HepG2 (cell line): ENCODE data around the gene NCOA3. TPM values are rescaled to one million over a fixed set of nuclear protein-coding genes. Genes with fewer than 3 reads are reported as not detected.

Experiments used
- ATAC-seq: fragments of 200-7000 bp; cut with Tn5 transposase; 3 replicates; pipeline ENCODE4 v1.9.1; 2020; ENCODE audit warnings: mild to moderate bottlenecking, moderate library complexity
- BruUV-seq: library from RNA; stranded (reverse); fragments of 400-500 nt; replicated peaks from 2 replicates; lab custom pipeline; 2021; lab: Mats Ljungman, UMichigan
- CTCF ChIA-PET: fragments of 300-600 bp; formaldehyde crosslinking; extraction: SDS; loops from one replicate; lab custom pipeline; 2021; ENCODE audit warnings: low total read pairs, inconsistent platforms, low intra/inter-chr PET ratio; lab: Yijun Ruan, JAX
- POLR2A ChIA-PET: fragments of 350-600 bp; sonication (Branson Sonifier 250); formaldehyde crosslinking; loops from one replicate; lab custom pipeline; 2020; ENCODE audit warnings: antibody characterized with exemption, inconsistent platforms; lab: Yijun Ruan, JAX
- DNase-seq: peaks from one replicate; pipeline ENCODE4 v3.0.0-alpha.2; 2015; ENCODE audit warnings: low spot score
- FAIRE-seq: peaks from 3 replicates; lab custom pipeline; 2011; peaks lifted over from hg19 to GRCh38; lab: Jason Lieb, UNC
- H2AFZ ChIP-seq: one replicate; pipeline ENCODE4 v1.6.1; 2011; ENCODE audit warnings: low read length, inconsistent platforms
- H3K27ac ChIP-seq: fragments of 300-600 bp; 3 replicates; pipeline ENCODE4 v1.8.0; 2011; ENCODE audit warnings: mixed run types, mild to moderate bottlenecking, mixed read lengths, low read length, inconsistent platforms; ENCODE audit not compliant: insufficient read depth; ENCODE audit errors: extremely low read length
- H3K27me3 ChIP-seq, 2 experiments: fragments of 200-600 bp in 1 of 2; 2 replicates in 1 of 2; 3 replicates in 1 of 2; pipeline versions ENCODE4 v1.6.0 to v1.8.0; 2011; ENCODE audit warnings: low read length in 2 of 2, mild to moderate bottlenecking in 2 of 2, moderate library complexity in 2 of 2, inconsistent platforms in 1 of 2; ENCODE audit not compliant: insufficient read depth in 2 of 2, control insufficient read depth in 1 of 2
- H3K36me3 ChIP-seq, 2 experiments: fragments of 200-600 bp in 1 of 2; replicated peaks in 1 of 2; 2 replicates in 1 of 2; 3 replicates in 1 of 2; pipeline versions ENCODE4 v1.5.1 to v1.8.0; 2011; ENCODE audit warnings: low read length in 2 of 2, inconsistent platforms in 1 of 2; ENCODE audit not compliant: insufficient read depth in 2 of 2, control insufficient read depth in 1 of 2
- H3K4me1 ChIP-seq: 2 replicates; pipeline ENCODE4 v1.5.1; 2012; ENCODE audit warnings: low read length, inconsistent platforms; ENCODE audit not compliant: insufficient read depth
- H3K4me2 ChIP-seq: 2 replicates; pipeline ENCODE4 v1.6.0; 2011; ENCODE audit warnings: low read depth, low read length, inconsistent platforms
- H3K4me3 ChIP-seq, 3 experiments: fragments of 200-600 bp in 1 of 3; sonication (generic), shearing (Covaris generic) in 1 of 3; replicated peaks in 1 of 3; 2 replicates each; pipeline ENCODE4 v1.5.1; 2011 to 2016; ENCODE audit warnings: low read length in 3 of 3, inconsistent platforms in 2 of 3, low read depth in 2 of 3, mild to moderate bottlenecking in 2 of 3, control low read depth in 1 of 3, mixed read lengths in 1 of 3; ENCODE audit not compliant: insufficient read depth in 1 of 3
- H3K79me2 ChIP-seq: one replicate; pipeline ENCODE4 v1.6.1; 2011; ENCODE audit warnings: low read length, inconsistent platforms; ENCODE audit not compliant: insufficient read depth
- H3K9ac ChIP-seq: 2 replicates; pipeline ENCODE4 v1.6.0; 2011; ENCODE audit warnings: mild to moderate bottlenecking, low read depth, low read length, inconsistent platforms; ENCODE audit not compliant: insufficient read depth
- H3K9me3 ChIP-seq: 2 replicates; pipeline ENCODE4 v1.5.1; 2012; ENCODE audit warnings: mild to moderate bottlenecking, low read length
- H4K20me1 ChIP-seq: 2 replicates; pipeline ENCODE4 v1.6.0; 2011; ENCODE audit warnings: inconsistent platforms, mild to moderate bottlenecking, low read length, moderate library complexity; ENCODE audit not compliant: insufficient read depth
- CHCHD3 ChIP-seq: sonication (generic); formaldehyde crosslinking; IDR thresholded peaks from 2 replicates; pipeline ENCODE4 v1.8.0; 2022; ENCODE audit warnings: mild to moderate bottlenecking, missing genetic modification reagents, moderate library complexity
- IRF1 ChIP-seq: sonication (generic); formaldehyde crosslinking; IDR thresholded peaks from 2 replicates; pipeline ENCODE4 v1.4.0; 2020; ENCODE audit warnings: low read depth, mild to moderate bottlenecking, missing genetic modification reagents
- KDM3A ChIP-seq: IDR thresholded peaks from 2 replicates; pipeline ENCODE4 v1.6.1; 2018; ENCODE audit warnings: low read depth, missing compliant biosample characterization
- MAFF ChIP-seq: IDR thresholded peaks from 2 replicates; pipeline ENCODE4 v1.6.1; 2011; ENCODE audit warnings: low read depth, low read length, improper control_type of control experiment
- SNAPC2 ChIP-seq: sonication (generic); formaldehyde crosslinking; IDR thresholded peaks from 2 replicates; pipeline ENCODE4 v1.8.1; 2022; ENCODE audit warnings: mild to moderate bottlenecking, missing genetic modification reagents
- SP5 ChIP-seq: IDR thresholded peaks from 2 replicates; pipeline ENCODE4 v1.6.1; 2016; ENCODE audit warnings: low read depth, borderline replicate concordance
- ZKSCAN1 ChIP-seq: fragments of 150-350 bp; IDR thresholded peaks from 2 replicates; pipeline ENCODE4 v1.6.1; 2014; ENCODE audit warnings: low read length
- ZNF17 ChIP-seq: sonication (generic); formaldehyde crosslinking; IDR thresholded peaks from 2 replicates; pipeline ENCODE4 v1.5.0; 2020; ENCODE audit warnings: mild to moderate bottlenecking, missing genetic modification reagents
- ZNF180 ChIP-seq: sonication (generic); formaldehyde crosslinking; IDR thresholded peaks from 2 replicates; pipeline ENCODE4 v1.4.0; 2020; ENCODE audit warnings: low read depth, missing genetic modification reagents, borderline replicate concordance
- ZNF292 ChIP-seq: sonication (generic); formaldehyde crosslinking; IDR thresholded peaks from 2 replicates; pipeline ENCODE4 v1.8.1; 2022; ENCODE audit warnings: mild to moderate bottlenecking, low read depth, missing genetic modification reagents, borderline replicate concordance
- ZNF367 ChIP-seq: sonication (generic); formaldehyde crosslinking; IDR thresholded peaks from 2 replicates; pipeline ENCODE4 v1.4.0; 2020; ENCODE audit warnings: missing genetic modification reagents, borderline replicate concordance
- ZNF431 ChIP-seq: sonication (generic); formaldehyde crosslinking; IDR thresholded peaks from 2 replicates; pipeline ENCODE4 v1.9.0; 2022; ENCODE audit warnings: missing genetic modification reagents, low read depth, mild to moderate bottlenecking, borderline replicate concordance
- ZNF44 ChIP-seq: sonication (generic); formaldehyde crosslinking; IDR thresholded peaks from 2 replicates; pipeline ENCODE4 v1.5.1; 2020; ENCODE audit warnings: mild to moderate bottlenecking, missing genetic modification reagents
- WGBS: methylation state at CpG from one replicate; pipeline ENCODE4 v1.1.6; 2017; ENCODE audit warnings: low lambda C conversion rate; 5-methylcytosine and 5-hydroxymethylcytosine counted together
- in situ Hi-C: cut with HindIII; loops from 2 replicates; pipeline ENCODE4 v1.10.0; 2017; ENCODE audit warnings: low pct_unique_long_range_greater_than_20kb; ENCODE audit not compliant: extremely low pct_ligation_motif_present
- intact Hi-C: fragments of 100-400 bp; cut with micrococcal nuclease; formaldehyde crosslinking; loops from one replicate; pipeline ENCODE4 v1.10.0; 2022; ENCODE audit not compliant: unreplicated experiment
- polyA plus RNA-seq, 8 experiments: library from polyadenylated mRNA; depleted of rRNA in 3 of 8; stranded (reverse) in 7 of 8; unstranded in 1 of 8; fragments of >200 nt; fragmentation: Illumina TruSeq in 4 of 8; extraction: Trizol in 4 of 8; gene quantifications; 2 replicates each; pipeline versions ENCODE4 v1.2.1 to v1.2.3, GENCODE V29; 2011 to 2016; ENCODE audit warnings: low read depth in 4 of 8, missing spikeins in 1 of 8, mixed read lengths in 1 of 8; ENCODE audit not compliant: insufficient read depth in 1 of 8
- total RNA-seq, 5 experiments: library from RNA; depleted of rRNA; stranded (reverse); fragments of >200 nt; fragmentation: Illumina TruSeq; extraction: Trizol; gene quantifications; 2 replicates each; pipeline ENCODE4 v1.2.3, GENCODE V29; 2016; ENCODE audit warnings: low read depth in 1 of 5
- TF ChIP-seq, protein P1 (sequence below): sonication (generic); formaldehyde crosslinking; IDR thresholded peaks from 2 replicates; pipeline ENCODE4 v1.4.0; 2020; ENCODE audit warnings: mild to moderate bottlenecking, missing genetic modification reagents
- TF ChIP-seq, protein P2 (sequence below): sonication (generic); formaldehyde crosslinking; IDR thresholded peaks from 2 replicates; pipeline ENCODE4 v1.4.0; 2020; ENCODE audit warnings: mild to moderate bottlenecking, low read depth, missing genetic modification reagents

The NCOA3 gene
- total and polyA plus RNA-seq, 2 of the 13 experiments (the other 11 are each of a cell fraction or from before 2014, with no cell fraction given): 35.0 to 56.8 TPM

DNA sequence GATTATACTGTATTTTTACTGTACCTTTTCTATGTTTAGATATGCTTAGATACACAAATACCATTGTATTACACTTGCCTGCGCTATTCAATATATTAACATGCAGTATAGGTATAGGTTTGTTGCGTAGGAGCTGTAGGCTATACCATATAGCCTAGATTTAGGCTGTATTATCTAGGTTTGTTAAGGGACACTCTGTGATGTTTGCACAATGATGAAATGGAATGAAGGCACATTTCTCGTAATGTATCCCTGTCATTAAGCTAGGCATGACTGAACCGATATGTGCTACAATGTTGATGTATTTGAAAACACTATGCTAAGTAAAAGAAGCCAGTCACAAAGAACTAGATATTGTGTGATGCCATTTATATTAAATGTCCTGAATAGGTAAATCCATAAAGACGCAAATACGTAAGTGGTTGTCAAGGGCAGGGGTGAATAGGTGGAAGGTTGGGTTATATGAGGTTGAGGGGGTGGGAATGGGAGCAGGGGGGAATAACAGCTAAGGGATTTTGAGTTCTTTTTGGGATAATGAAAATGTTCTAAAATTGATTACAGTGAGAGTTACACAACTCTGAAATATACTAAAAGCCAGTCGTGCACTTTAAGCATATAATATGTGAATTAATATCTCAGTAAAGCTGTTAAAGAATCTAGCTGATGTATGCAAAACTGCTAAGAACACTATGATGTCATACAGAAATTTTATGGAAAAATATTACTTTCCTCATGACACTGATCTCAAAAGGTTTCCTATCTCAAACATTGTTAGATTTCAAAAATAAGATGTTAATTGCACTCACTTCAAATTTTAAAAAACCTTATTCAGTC is 97.4 kb downstream of the NCOA3 start:
- POLR2A ChIA-PET: no interaction called here
- BruUV-seq: no TSS peak
- TF ChIP-seq KDM3A (CRISPR knock-in tag) (no peak), ZKSCAN1 (no peak), ZNF180 (CRISPR knock-in tag) (no peak), ZNF431 (CRISPR knock-in tag) (no peak), ZNF44 (CRISPR knock-in tag) (no peak), MAFF (peak; percentile 54; the same call in 1 of the 2 replicates), ZNF17 (CRISPR knock-in tag) (no peak), SNAPC2 (CRISPR knock-in tag) (no peak), SP5 (CRISPR knock-in tag) (no peak), ZNF367 (CRISPR knock-in tag) (no peak), CHCHD3 (no peak), ZNF292 (CRISPR knock-in tag) (no peak), IRF1 (CRISPR knock-in tag) (no peak)
- TF ChIP-seq, protein P1, sequence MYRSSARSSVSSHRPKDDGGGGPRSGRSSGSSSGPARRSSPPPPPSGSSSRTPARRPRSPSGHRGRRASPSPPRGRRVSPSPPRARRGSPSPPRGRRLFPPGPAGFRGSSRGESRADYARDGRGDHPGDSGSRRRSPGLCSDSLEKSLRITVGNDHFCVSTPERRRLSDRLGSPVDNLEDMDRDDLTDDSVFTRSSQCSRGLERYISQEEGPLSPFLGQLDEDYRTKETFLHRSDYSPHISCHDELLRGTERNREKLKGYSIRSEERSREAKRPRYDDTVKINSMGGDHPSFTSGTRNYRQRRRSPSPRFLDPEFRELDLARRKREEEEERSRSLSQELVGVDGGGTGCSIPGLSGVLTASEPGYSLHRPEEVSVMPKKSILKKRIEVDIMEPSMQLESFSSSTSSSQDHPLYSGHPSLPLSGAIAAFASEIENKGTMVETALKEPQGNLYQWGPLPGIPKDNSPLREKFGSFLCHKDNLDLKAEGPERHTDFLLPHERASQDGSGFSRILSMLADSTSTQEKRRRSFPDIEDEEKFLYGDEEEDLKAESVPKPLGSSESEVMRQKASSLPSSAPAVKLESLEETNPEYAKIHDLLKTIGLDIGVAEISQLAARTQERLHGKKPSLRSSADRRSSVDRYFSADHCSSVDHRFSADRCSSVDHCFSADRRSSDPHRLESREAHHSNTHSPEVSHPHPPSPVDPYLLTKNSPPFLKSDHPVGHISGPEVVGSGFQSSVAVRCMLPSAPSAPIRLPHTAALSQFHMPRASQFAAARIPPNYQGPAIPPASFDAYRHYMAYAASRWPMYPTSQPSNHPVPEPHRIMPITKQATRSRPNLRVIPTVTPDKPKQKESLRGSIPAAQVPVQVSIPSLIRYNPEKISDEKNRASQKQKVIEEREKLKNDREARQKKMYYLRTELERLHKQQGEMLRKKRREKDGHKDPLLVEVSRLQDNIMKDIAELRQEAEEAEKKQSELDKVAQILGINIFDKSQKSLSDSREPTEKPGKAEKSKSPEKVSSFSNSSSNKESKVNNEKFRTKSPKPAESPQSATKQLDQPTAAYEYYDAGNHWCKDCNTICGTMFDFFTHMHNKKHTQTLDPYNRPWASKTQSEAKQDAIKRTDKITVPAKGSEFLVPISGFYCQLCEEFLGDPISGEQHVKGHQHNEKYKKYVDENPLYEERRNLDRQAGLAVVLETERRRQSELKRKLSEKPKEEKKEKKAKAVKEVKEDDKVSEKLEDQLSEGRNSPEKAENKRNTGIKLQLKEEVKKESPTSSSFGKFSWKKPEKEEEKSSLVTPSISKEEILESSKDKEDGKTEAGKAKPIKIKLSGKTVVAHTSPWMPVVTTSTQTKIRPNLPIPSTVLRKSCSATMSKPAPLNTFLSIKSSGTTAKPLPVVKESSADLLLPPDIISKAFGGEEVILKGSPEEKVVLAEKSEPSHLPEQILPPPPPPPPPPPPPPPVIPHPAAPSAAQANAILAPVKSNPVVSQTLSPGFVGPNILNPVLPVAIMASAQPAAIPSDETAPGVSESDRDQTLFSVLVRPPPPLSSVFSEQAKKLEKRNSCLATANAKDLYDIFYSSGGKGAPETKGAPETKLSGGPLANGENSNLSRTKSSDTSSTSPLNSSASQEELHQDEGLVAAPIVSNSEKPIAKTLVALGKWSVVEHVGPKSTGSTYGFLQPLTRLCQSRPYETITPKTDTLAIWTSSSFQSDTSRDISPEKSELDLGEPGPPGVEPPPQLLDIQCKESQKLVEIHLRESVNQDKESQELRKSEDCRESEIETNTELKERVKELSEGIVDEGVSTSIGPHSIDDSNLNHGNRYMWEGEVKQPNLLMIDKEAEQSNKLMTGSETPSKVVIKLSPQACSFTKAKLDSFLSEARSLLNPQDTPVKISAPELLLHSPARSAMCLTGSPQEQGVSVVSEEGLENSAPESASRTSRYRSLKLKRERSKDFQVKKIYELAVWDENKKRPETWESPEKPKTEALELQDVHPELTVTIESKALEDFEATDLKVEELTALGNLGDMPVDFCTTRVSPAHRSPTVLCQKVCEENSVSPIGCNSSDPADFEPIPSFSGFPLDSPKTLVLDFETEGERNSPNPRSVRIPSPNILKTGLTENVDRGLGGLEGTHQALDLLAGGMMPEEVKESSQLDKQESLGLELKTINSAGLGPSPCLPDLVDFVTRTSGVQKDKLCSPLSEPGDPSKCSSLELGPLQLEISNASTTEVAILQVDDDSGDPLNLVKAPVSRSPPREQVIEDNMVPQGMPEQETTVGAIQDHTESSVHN (CRISPR knock-in tag): no peak
- TF ChIP-seq, protein P2, sequence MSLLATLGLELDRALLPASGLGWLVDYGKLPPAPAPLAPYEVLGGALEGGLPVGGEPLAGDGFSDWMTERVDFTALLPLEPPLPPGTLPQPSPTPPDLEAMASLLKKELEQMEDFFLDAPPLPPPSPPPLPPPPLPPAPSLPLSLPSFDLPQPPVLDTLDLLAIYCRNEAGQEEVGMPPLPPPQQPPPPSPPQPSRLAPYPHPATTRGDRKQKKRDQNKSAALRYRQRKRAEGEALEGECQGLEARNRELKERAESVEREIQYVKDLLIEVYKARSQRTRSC: no peak

More for the DNA sequence above, 97.4 kb downstream of the NCOA3 start:
- Histone ChIP-seq H3K4me2 (no peak overlapping the region), H3K27ac (no peak overlapping the region), H3K27me3 (no peaks in the 10 kb centered on the region), H3K79me2 (peaks cover 80% of the 10 kb centered on the region), H2AFZ (no peak overlapping the region), H4K20me1 (no peaks in the 10 kb centered on the region; the same call in 1 of the 2 replicates), H3K4me1 (peaks cover 53% of the 10 kb centered on the region), H3K4me3 (no peak overlapping the region), H3K9ac (no peak overlapping the region), H3K9me3 (no peaks in the 10 kb centered on the region), H3K36me3 (peaks cover 2% of the 10 kb centered on the region in 2 experiments; a peak in 2 of 5 replicates)
- in situ Hi-C loops: no loop called here
- intact Hi-C loops: no loop called here
- 94% methylated on average over 7 of the region's 7 CpGs for WGBS
- no peak for DNase-seq
- CTCF ChIA-PET: no interaction called here
- FAIRE-seq: no peak
- no peak for ATAC-seq
